ENCODE measurements around the gene NOS1AP. TPM values are rescaled to one million over a fixed set of nuclear protein-coding genes. Genes with fewer than 3 reads are reported as not detected.
"Not testable (repeated sequence)": the region's sequence is repeated elsewhere in the genome, so short reads cannot be mapped to it uniquely, and the experiment has no call there.

Gene NOS1AP
- polyA plus RNA-seq, 1 of the 3 experiments (the other 2 are of a cell fraction), result 0.03 TPM

GRCh38 chr1:162197615-162198421 lies 128.3 kb downstream of the NOS1AP start (continued):
- TF ChIP-seq PBX3 (IDR thresholded peaks at IDR 0.05) (no peak), JUND (IDR thresholded peaks at IDR 0.05) (no peak), RAD21 (IDR thresholded peaks at IDR 0.05; ENCODE audit: low read length) (no peak)

DNA sequence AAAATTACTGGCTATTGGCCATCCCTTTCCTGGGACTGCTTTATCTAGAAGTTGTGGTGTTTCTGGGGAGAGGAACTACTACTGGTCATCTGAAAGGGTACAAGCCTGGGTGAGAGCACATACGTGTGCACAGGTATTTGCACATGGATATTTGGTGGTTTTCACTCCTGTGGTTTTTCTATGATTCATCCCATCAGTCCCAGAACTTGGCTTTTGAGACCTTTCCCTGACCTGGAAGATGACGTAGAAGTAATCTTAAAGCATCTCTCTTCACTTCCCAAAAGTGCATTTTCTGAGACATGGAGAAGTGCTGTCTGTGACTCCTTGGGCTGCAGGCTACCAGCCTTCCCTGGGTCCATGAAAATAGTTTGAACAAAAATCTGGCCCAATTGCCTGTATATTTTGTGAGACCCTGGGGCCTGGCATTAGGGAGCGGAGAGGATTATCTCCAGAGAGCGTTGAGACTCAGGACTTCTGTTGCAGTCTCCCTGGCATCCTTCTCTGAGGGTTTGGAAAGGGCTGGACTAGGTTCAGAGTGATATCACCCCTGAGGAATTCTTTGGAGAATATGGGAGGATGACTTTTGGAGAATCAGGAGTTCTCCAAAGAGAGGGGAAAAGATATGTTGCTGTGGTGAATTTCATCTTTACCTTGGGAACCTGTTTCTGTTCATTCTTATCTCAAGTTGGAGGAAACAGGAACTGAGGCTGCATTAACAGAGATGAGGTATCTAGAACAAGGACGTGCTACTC lies 130.8 kb downstream of the NOS1AP start:
- Histone ChIP-seq H3K9ac (no peak overlapping the region), H4K20me1 (ENCODE audit: insufficient read depth) (no peaks in the 10 kb centered on the region), H3K27me3 (ENCODE audit: insufficient read depth) (no peaks in the 10 kb centered on the region; the same call in 1 of the 2 replicates), H3K4me2 (no peak overlapping the region), H3K9me3 (no peaks in the 10 kb centered on the region), H3K79me2 (ENCODE audit: insufficient read depth) (no peaks in the 10 kb centered on the region), H3F3A (replicated peaks; ENCODE audit: insufficient read depth) (no peaks in the 10 kb centered on the region), H3K27ac (ENCODE audit: low read depth in 2 of 2, low read length in 1 of 2) (no peak overlapping the region), H3K4me3 (ENCODE audit: low read depth in 2 of 2, low read length in 1 of 2) (no peak overlapping the region), H3K9me2 (no peaks in the 10 kb centered on the region), H3K4me1 (ENCODE audit: control insufficient read depth in 1 of 2, insufficient read depth in 2 of 2, low read depth in 1 of 2, low read length in 1 of 2) (no peaks in the 10 kb centered on the region), H3K36me3 (replicated peaks in 1 of 2; ENCODE audit: control insufficient read depth in 1 of 2, insufficient read depth in 2 of 2, low read length in 1 of 2) (no peaks in the 10 kb centered on the region), H2AFZ (ENCODE audit: low read depth) (no peak overlapping the region)
- CTCF ChIA-PET, result no interaction called here
- DNase-seq, result no peak
- TF ChIP-seq RFX5 (IDR thresholded peaks at IDR 0.05; ENCODE audit: low read length), result no peak
- no peak for TF ChIP-seq MEF2A (IDR thresholded peaks at IDR 0.05; ENCODE audit: borderline replicate concordance, low read depth)
- no peak for TF ChIP-seq EZH2phosphoT487 (IDR thresholded peaks at IDR 0.05; ENCODE audit: borderline replicate concordance, low read depth)
- TF ChIP-seq ELF1 (IDR thresholded peaks at IDR 0.05), result no peak
- TF ChIP-seq RCOR1 (IDR thresholded peaks at IDR 0.05; ENCODE audit: low read length), result no peak
- TF ChIP-seq, protein P1, sequence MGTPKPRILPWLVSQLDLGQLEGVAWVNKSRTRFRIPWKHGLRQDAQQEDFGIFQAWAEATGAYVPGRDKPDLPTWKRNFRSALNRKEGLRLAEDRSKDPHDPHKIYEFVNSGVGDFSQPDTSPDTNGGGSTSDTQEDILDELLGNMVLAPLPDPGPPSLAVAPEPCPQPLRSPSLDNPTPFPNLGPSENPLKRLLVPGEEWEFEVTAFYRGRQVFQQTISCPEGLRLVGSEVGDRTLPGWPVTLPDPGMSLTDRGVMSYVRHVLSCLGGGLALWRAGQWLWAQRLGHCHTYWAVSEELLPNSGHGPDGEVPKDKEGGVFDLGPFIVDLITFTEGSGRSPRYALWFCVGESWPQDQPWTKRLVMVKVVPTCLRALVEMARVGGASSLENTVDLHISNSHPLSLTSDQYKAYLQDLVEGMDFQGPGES (IDR thresholded peaks at IDR 0.05; ENCODE audit: low read depth, low read length), result no peak
- no peak for TF ChIP-seq GABPA (IDR thresholded peaks at IDR 0.05; ENCODE audit: low read depth)
- TF ChIP-seq, protein P2, sequence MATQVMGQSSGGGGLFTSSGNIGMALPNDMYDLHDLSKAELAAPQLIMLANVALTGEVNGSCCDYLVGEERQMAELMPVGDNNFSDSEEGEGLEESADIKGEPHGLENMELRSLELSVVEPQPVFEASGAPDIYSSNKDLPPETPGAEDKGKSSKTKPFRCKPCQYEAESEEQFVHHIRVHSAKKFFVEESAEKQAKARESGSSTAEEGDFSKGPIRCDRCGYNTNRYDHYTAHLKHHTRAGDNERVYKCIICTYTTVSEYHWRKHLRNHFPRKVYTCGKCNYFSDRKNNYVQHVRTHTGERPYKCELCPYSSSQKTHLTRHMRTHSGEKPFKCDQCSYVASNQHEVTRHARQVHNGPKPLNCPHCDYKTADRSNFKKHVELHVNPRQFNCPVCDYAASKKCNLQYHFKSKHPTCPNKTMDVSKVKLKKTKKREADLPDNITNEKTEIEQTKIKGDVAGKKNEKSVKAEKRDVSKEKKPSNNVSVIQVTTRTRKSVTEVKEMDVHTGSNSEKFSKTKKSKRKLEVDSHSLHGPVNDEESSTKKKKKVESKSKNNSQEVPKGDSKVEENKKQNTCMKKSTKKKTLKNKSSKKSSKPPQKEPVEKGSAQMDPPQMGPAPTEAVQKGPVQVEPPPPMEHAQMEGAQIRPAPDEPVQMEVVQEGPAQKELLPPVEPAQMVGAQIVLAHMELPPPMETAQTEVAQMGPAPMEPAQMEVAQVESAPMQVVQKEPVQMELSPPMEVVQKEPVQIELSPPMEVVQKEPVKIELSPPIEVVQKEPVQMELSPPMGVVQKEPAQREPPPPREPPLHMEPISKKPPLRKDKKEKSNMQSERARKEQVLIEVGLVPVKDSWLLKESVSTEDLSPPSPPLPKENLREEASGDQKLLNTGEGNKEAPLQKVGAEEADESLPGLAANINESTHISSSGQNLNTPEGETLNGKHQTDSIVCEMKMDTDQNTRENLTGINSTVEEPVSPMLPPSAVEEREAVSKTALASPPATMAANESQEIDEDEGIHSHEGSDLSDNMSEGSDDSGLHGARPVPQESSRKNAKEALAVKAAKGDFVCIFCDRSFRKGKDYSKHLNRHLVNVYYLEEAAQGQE (IDR thresholded peaks at IDR 0.05; ENCODE audit: low read depth, low read length), result no peak
- no peak for TF ChIP-seq RXRA (IDR thresholded peaks at IDR 0.05; ENCODE audit: borderline replicate concordance, low read depth)
- no peak for TF ChIP-seq FOXJ3 (CRISPR knock-in tag; IDR thresholded peaks at IDR 0.05)
- no peak for TF ChIP-seq GATA2 (CRISPR knock-in tag; IDR thresholded peaks at IDR 0.05)
- WGBS (ENCODE audit: low lambda C conversion rate), result 46% methylated on average over 4 of the region's 5 CpGs
- POLR2A ChIA-PET, result no interaction called here

DNA sequence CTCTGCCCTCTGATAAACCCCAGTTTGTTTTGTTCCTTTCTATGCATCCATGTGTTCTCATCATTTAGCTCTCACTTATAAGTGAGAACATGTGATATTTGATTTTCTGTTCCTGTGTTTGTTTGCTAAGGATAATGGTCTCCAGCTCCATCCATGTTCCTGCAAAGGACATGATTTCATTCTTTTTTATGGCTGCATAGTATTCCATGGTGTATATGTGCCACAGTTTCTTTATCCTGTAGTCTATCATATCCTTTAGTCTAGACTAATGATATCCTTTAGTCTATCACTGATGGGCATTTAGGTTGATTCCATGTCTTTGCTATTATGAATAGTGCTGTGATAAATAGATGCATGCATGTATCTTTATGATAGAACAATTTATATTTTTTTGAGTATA lies 131.6 kb downstream of the NOS1AP start:
- H3K4me3 ChIP-seq (ENCODE audit: low read depth in 2 of 2, low read length in 1 of 2); H3K4me2 ChIP-seq; H3K36me3 ChIP-seq (replicated peaks in 1 of 2; ENCODE audit: control insufficient read depth in 1 of 2, insufficient read depth in 2 of 2, low read length in 1 of 2); H3K9ac ChIP-seq; H3K4me1 ChIP-seq (ENCODE audit: control insufficient read depth in 1 of 2, insufficient read depth in 2 of 2, low read depth in 1 of 2, low read length in 1 of 2); H3K9me3 ChIP-seq; H3K79me2 ChIP-seq (ENCODE audit: insufficient read depth); CTCF ChIA-PET; H2AFZ ChIP-seq (ENCODE audit: low read depth); DNase-seq; POLR2A ChIA-PET; H3K27ac ChIP-seq (ENCODE audit: low read depth in 2 of 2, low read length in 1 of 2); H3F3A ChIP-seq (replicated peaks; ENCODE audit: insufficient read depth); H3K27me3 ChIP-seq (ENCODE audit: insufficient read depth); H3K9me2 ChIP-seq; H4K20me1 ChIP-seq (ENCODE audit: insufficient read depth): not testable (repeated sequence)

Data from SK-N-SH (cell line).